GM20431 (cell line): Measurements from ENCODE around the gene RELCH.

Source experiments
- in situ Hi-C: fragments of 300-500 bp; cut with MseI, MboI; formaldehyde crosslinking; loops from one replicate; pipeline ENCODE4 v1.15.0; 2020; ENCODE audit warnings: low sequenced_read_pairs; ENCODE audit not compliant: unreplicated experiment

RELCH gene

GRCh38 chr18:62334120-62334519 is 147.1 kb downstream of the RELCH start:
- in situ Hi-C loops = no loop called here

- in situ Hi-C loops = no loop called here
Observed at GRCh38 chr18:62335494-62335893, 148.4 kb downstream of the RELCH start.

- in situ Hi-C loops = no loop called here
Observed at GRCh38 chr18:62336618-62337017, 149.6 kb downstream of the RELCH start.

- in situ Hi-C loops = no loop called here
Observed at GRCh38 chr18:62337336-62337735, 150.3 kb downstream of the RELCH start.

- in situ Hi-C loops = no loop called here
Observed at GRCh38 chr18:62338446-62339105, 151.5 kb downstream of the RELCH start.

GRCh38 chr18:62339106-62339988 is 152.3 kb downstream of the RELCH start:
- in situ Hi-C loops = no loop called here

GRCh38 chr18:62340996-62341395 is 153.9 kb downstream of the RELCH start:
- in situ Hi-C loops = no loop called here

- in situ Hi-C loops = no loop called here
Observed at GRCh38 chr18:62341473-62341872, 154.4 kb downstream of the RELCH start.

- in situ Hi-C loops = no loop called here
Observed at GRCh38 chr18:62342884-62343283, 155.8 kb downstream of the RELCH start.

- in situ Hi-C loops = no loop called here
Observed at GRCh38 chr18:62343316-62343715, 156.3 kb downstream of the RELCH start.

GRCh38 chr18:62345909-62346308 is 158.9 kb downstream of the RELCH start:
- in situ Hi-C loops = no loop called here

- in situ Hi-C loops = no loop called here
Observed at GRCh38 chr18:62346333-62347088, 159.5 kb downstream of the RELCH start.

GRCh38 chr18:62347089-62347506 is 160.0 kb downstream of the RELCH start:
- in situ Hi-C loops = no loop called here

GRCh38 chr18:62348474-62348873 is 161.4 kb downstream of the RELCH start:
- in situ Hi-C loops = no loop called here

GRCh38 chr18:62353170-62353569 is 166.1 kb downstream of the RELCH start:
- in situ Hi-C loops = no loop called here

GRCh38 chr18:62354151-62354550 is 167.1 kb downstream of the RELCH start:
- in situ Hi-C loops = no loop called here

GRCh38 chr18:62357079-62357719 is 170.1 kb downstream of the RELCH start:
- in situ Hi-C loops = no loop called here
